GM12872 (cell line): ENCODE results near the gene ALDH3B1.

Experiments used
- CTCF ChIP-seq: IDR thresholded peaks from 3 replicates; pipeline ENCODE4 v1.5.1; 2011; ENCODE audit warnings: low read depth, mild to moderate bottlenecking, low read length, moderate library complexity; ENCODE audit not compliant: insufficient read depth

The ALDH3B1 gene

GRCh38 chr11:68030318-68031143 is 20.4 kb downstream of the ALDH3B1 start, which contains the start of gene NDUFS8:
Gene NDUFS8 (plus strand): TSS chr11:68030681. CDS start chr11:68032152, 1,471 bp downstream.
- TF ChIP-seq CTCF, result no peak

GRCh38 chr11:68031144-68031464 is 21.0 kb downstream of the ALDH3B1 start:
- no peak for TF ChIP-seq CTCF

GRCh38 chr11:68032003-68032402 is 21.9 kb downstream of the ALDH3B1 start:
- no peak for TF ChIP-seq CTCF

- no peak for TF ChIP-seq CTCF
These were observed 23.0 kb downstream of the ALDH3B1 start for GRCh38 chr11:68032997-68033707.

GRCh38 chr11:68033708-68034045 is 23.6 kb downstream of the ALDH3B1 start:
- no peak for TF ChIP-seq CTCF

- no peak for TF ChIP-seq CTCF
These were observed 25.2 kb downstream of the ALDH3B1 start for GRCh38 chr11:68035266-68035876.

GRCh38 chr11:68036141-68036716 is 26.1 kb downstream of the ALDH3B1 start:
- TF ChIP-seq CTCF, result no peak
